ENCODE results near the gene TUBA4B.
"Not testable (repeated sequence)": the region's sequence is repeated elsewhere in the genome, so short reads cannot be mapped to it uniquely, and the experiment has no call there.

TUBA4B gene

DNA sequence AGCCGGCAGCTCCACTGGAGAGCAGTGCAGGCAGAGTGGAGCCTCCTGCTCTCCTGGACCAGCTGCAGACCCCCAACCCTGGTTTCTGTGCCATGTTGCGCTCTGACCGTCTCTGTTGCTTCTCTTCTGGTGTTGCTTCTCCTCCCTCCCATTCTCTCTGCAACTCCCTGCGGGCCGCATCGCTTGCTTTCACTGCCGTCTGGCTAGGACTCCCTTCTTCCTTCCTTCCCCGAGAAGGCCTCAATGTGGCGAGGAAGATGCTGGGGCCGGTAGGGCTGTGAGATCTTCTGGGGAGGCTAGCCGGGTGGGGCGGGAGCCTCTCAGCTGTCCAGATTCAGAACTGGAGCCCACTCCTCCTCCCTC is 32.3 kb downstream of the TUBA4B start:
- TF ChIP-seq, protein P1, sequence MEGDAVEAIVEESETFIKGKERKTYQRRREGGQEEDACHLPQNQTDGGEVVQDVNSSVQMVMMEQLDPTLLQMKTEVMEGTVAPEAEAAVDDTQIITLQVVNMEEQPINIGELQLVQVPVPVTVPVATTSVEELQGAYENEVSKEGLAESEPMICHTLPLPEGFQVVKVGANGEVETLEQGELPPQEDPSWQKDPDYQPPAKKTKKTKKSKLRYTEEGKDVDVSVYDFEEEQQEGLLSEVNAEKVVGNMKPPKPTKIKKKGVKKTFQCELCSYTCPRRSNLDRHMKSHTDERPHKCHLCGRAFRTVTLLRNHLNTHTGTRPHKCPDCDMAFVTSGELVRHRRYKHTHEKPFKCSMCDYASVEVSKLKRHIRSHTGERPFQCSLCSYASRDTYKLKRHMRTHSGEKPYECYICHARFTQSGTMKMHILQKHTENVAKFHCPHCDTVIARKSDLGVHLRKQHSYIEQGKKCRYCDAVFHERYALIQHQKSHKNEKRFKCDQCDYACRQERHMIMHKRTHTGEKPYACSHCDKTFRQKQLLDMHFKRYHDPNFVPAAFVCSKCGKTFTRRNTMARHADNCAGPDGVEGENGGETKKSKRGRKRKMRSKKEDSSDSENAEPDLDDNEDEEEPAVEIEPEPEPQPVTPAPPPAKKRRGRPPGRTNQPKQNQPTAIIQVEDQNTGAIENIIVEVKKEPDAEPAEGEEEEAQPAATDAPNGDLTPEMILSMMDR (IDR thresholded peaks at IDR 0.05; ENCODE audit: borderline replicate concordance, control extremely low read depth, extremely low read depth, insufficient read depth, missing control alignments) = no peak
- peak; percentile 15 for DNase-seq (ENCODE audit: low spot score)
- in situ Hi-C loops (cut with MboI; ENCODE audit: low sequenced_read_pairs, unreplicated experiment) = loop anchor here (25.0 kb wide), 1 partner anchor 123 kb away; the partner anchor contains the start of genes NHEJ1 and SLC23A3

- DNase-seq (ENCODE audit: low spot score) = peak; percentile 19
- in situ Hi-C loops (cut with MboI; ENCODE audit: low sequenced_read_pairs, unreplicated experiment) = loop anchor here (25.0 kb wide), 1 partner anchor 124 kb away; the partner anchor contains the start of genes NHEJ1 and SLC23A3
- TF ChIP-seq, protein P1 (IDR thresholded peaks at IDR 0.05; ENCODE audit: borderline replicate concordance, control extremely low read depth, extremely low read depth, insufficient read depth, missing control alignments) = no peak
Measured at GRCh38 chr2:219285894-219286425, 32.9 kb downstream of the TUBA4B start.

- in situ Hi-C loops (cut with MboI; ENCODE audit: low sequenced_read_pairs, unreplicated experiment) = loop anchor here (25.0 kb wide), 1 partner anchor 124 kb away; the partner anchor contains the start of genes NHEJ1 and SLC23A3
- TF ChIP-seq, protein P1 (IDR thresholded peaks at IDR 0.05; ENCODE audit: borderline replicate concordance, control extremely low read depth, extremely low read depth, insufficient read depth, missing control alignments) = no peak
- DNase-seq (ENCODE audit: low spot score) = peak; percentile 22
Measured at GRCh38 chr2:219286436-219287115, 33.5 kb downstream of the TUBA4B start.

DNA sequence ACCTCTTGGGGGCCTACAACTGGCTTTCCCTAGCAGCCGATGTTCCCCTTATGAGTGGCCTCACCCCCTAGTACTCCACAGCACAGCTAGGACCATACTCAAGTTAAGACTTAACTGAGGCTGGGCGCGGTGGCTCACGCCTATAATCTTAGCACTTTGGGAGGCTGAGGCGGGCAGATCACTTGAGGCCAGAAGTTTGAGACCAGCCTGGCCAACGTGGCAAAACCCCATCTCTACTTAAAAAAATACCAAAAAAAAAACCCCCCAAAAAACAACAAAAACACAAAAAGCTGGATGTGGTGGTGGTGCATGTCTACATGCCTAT is 34.0 kb downstream of the TUBA4B start:
- in situ Hi-C loops (cut with MboI; ENCODE audit: low sequenced_read_pairs, unreplicated experiment) = loop anchor here (25.0 kb wide), 1 partner anchor 125 kb away; the partner anchor contains the start of genes NHEJ1 and SLC23A3
- not testable (repeated sequence) for DNase-seq (ENCODE audit: low spot score)

- TF ChIP-seq, protein P1 (IDR thresholded peaks at IDR 0.05; ENCODE audit: borderline replicate concordance, control extremely low read depth, extremely low read depth, insufficient read depth, missing control alignments) = no peak
- DNase-seq (ENCODE audit: low spot score) = peak; percentile 31
- in situ Hi-C loops (cut with MboI; ENCODE audit: low sequenced_read_pairs, unreplicated experiment) = loop anchor here (25.0 kb wide), 1 partner anchor 125 kb away; the partner anchor contains the start of genes NHEJ1 and SLC23A3
Measured at GRCh38 chr2:219287580-219288265, 34.7 kb downstream of the TUBA4B start.

DNA sequence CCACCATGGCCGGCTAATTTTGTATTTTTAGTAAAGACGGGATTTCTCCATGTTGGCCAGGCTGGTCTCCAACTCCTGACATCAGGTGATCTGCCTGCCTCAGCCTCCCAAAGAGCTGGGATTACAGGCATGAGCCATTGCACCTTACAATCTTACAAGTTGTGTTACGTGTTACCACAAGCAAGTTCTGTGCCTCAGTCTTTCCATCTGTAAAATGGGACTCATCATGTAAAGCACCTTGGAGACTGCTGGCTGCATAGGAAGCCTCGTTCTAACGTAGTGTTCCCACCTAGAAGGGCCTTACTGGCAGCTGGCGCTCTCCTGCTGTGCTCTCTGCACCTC is 36.1 kb downstream of the TUBA4B start:
- in situ Hi-C loops (cut with MboI; ENCODE audit: low sequenced_read_pairs, unreplicated experiment) = loop anchor here (25.0 kb wide), 1 partner anchor 127 kb away; the partner anchor contains the start of genes NHEJ1 and SLC23A3
- no peak for DNase-seq (ENCODE audit: low spot score)
- TF ChIP-seq, protein P1 (IDR thresholded peaks at IDR 0.05; ENCODE audit: borderline replicate concordance, control extremely low read depth, extremely low read depth, insufficient read depth, missing control alignments) = no peak
